ENCODE measurements around the gene PSMD2. TPM values are rescaled to one million over a fixed set of nuclear protein-coding genes. Genes with fewer than 3 reads are reported as not detected.

PSMD2 gene
- total RNA-seq, 4 donors from 2014 or later: 160 to 319 (median 213) TPM

DNA sequence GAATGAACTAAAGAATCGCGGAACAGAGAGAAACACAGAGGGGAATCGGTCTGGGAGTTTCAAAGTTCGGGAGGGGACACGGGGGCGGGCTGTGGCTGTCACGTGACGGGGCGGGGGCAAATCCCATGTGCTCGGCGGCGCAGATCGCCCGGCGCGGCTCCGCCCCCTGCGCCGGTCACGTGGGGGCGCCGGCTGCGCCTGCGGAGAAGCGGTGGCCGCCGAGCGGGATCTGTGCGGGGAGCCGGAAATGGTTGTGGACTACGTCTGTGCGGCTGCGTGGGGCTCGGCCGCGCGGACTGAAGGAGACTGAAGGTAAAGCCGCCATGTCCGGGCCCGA is 15.3 kb downstream of the PSMD2 start, which contains the start of gene EIF4G1:
EIF4G1 (plus strand) TSS at position 244 of the 337 bp plus-strand sequence. CDS start 1,191 bp downstream, outside the sequence.
- ATAC-seq (ENCODE audit: low FRiP score): peak; percentile 84
- DNase-seq (ENCODE audit: low spot score): peak; percentile 90
- TF ChIP-seq, protein P1, sequence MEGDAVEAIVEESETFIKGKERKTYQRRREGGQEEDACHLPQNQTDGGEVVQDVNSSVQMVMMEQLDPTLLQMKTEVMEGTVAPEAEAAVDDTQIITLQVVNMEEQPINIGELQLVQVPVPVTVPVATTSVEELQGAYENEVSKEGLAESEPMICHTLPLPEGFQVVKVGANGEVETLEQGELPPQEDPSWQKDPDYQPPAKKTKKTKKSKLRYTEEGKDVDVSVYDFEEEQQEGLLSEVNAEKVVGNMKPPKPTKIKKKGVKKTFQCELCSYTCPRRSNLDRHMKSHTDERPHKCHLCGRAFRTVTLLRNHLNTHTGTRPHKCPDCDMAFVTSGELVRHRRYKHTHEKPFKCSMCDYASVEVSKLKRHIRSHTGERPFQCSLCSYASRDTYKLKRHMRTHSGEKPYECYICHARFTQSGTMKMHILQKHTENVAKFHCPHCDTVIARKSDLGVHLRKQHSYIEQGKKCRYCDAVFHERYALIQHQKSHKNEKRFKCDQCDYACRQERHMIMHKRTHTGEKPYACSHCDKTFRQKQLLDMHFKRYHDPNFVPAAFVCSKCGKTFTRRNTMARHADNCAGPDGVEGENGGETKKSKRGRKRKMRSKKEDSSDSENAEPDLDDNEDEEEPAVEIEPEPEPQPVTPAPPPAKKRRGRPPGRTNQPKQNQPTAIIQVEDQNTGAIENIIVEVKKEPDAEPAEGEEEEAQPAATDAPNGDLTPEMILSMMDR (IDR thresholded peaks at IDR 0.05): no peak

DNA sequence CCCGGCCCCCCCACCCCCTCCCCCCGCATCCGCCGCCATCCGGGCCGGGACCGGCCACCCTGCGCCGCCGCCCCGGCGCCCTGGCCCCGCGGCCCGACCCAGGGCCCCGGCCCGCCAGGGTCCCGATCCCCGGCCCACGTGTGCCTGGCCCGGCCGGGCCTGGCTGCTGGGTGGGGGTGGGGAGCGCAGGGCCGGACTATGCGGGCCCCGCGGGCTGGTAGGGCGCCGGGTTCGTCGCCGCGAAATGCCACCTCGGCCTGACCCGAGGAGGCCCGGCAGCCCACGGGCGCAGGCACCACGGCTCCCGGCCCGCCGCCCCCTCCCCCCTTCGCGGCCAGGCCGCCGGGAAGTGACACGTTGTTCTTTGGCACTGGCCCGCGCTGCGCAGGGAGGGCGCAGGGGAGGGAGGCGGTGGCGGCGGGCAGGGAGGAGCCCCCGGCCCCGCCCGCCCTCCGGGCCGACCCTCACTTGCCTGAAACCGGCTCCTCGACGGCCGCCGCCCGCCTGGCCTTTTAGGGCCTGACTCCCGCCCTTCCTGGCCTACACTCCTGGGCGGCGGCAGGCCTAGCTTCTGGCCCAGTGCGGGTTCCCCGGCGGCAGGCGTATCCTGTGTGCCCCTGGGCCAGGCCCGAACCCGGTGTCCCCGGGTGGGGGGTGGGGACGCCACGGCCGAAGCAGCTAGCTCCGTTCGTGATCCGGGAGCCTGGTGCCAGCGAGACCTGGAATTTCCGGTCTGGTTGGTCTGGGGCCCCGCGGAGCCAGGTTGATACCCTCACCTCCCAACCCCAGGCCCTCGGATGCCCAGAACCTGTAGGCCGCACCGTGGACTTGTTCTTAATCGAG is 15.9 kb downstream of the PSMD2 start:
- TF ChIP-seq, protein P1 (IDR thresholded peaks at IDR 0.05): no peak
- DNase-seq (ENCODE audit: low spot score): peak; percentile 65
- peak; percentile 81 for ATAC-seq (ENCODE audit: low FRiP score)

DNA sequence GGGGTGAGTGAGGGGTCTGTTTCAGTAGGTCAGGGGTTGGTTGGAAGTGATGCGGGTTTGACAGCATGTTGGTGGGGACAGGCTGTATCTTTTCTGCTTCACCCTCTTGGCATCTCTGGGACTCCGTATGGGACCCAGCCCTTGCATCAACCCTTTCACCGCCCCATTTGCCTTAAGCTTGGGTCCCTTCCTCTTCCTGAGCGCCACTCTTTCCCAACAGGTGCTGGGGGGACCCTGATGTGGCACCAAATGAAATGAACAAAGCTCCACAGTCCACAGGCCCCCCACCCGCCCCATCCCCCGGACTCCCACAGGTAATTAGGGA is 16.5 kb downstream of the PSMD2 start:
- TF ChIP-seq, protein P1 (IDR thresholded peaks at IDR 0.05): no peak
- ATAC-seq (ENCODE audit: low FRiP score) (no peak), DNase-seq (ENCODE audit: low spot score) (no peak)

DNA sequence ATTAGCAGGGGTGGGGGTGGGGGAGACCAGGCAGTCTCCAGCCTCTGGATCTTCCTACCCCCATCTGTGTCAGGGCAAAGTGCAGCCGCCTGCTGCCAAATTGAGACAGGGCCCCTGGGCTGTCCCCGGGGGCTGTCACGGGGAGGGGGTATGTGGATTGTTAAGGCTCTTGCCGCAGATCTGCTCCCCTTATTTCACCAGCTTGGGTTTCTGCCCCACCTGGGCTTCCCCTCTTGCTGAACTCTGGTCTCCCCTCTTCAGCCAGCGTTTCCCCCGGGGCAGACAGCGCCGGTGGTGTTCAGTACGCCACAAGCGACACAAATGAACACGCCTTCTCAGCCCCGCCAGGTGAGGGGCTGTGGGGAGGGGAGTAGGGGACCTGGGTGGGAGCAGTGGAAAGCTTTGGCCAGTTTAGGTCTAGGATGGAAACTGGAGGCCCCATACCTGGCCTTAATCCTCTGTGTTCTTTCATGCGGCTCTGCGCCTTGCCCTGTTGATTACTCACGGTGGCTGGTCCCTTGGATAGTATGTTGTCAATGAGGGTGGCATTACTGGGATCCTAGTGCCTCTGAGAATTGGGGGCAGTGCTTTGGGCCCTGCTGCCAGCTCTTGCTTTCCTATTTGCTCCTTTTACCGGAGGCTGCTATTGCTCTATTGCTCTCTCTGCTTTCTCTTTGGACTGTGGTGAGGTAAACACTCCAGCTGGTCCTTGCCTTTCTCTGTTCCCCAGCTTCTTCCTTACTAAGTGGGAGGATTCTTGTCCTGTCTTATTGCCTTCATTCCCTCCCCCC is 17.0 kb downstream of the PSMD2 start:
- no peak for ATAC-seq (ENCODE audit: low FRiP score)
- no peak for DNase-seq (ENCODE audit: low spot score)
- TF ChIP-seq, protein P1 (IDR thresholded peaks at IDR 0.05): no peak

DNA sequence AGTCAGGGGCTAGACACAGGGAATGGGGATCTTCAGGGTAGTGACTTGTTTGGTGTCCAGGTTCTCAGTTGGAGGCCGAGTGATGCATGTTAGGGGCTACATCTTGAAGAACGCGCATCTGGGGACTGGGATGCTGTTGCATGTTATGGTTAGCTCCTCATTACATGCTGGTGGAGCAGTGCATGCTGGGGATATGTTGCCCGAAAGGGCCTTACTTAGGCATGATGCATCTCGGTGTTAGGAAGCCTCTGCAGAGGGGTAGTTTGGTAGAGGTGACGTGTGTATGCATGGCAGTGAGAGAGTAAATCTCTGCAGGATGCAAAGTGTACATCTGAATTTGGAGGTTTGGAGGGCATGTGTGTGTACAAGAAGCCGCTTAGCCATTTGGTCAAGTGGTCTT is 17.8 kb downstream of the PSMD2 start:
- TF ChIP-seq, protein P1 (IDR thresholded peaks at IDR 0.05): no peak
- DNase-seq (ENCODE audit: low spot score) (no peak), ATAC-seq (ENCODE audit: low FRiP score) (no peak)

DNA sequence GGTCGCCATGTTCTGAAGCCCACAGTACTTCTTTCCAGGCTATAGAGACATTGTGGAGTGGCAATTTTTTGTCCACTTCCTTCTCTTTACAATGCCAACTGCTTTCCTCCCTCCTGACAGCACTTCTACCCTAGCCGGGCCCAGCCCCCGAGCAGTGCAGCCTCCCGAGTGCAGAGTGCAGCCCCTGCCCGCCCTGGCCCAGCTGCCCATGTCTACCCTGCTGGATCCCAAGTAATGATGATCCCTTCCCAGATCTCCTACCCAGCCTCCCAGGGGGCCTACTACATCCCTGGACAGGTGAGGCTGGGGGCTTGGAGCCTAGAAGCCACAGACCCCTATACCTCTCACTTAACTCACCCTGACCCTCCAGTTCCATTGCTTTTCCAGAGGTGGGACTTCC is 18.2 kb downstream of the PSMD2 start:
- DNase-seq (ENCODE audit: low spot score): no peak
- ATAC-seq (ENCODE audit: low FRiP score): no peak
- TF ChIP-seq, protein P1 (IDR thresholded peaks at IDR 0.05): no peak

Data from omental fat pad (tissue), 4 donors.